ENCODE results near the gene TTLL11. TPM values are rescaled to one million over a fixed set of nuclear protein-coding genes. Genes with fewer than 3 reads are reported as not detected.

TTLL11 gene
- total RNA-seq, 1 experiment from 2014 or later: 1.5 TPM

GRCh38 chr9:121909111-121909510 lies 184.0 kb downstream of the TTLL11 start:
- Histone ChIP-seq H3K27me3 (ENCODE audit: insufficient read depth, low read length) (no peaks in the 10 kb centered on the region), H3K4me1 (ENCODE audit: insufficient read depth, low read length) (no peaks in the 10 kb centered on the region), H4K91ac (ENCODE audit: insufficient read length, low read depth, low read length) (no peak overlapping the region), H3K4ac (ENCODE audit: low read depth, low read length) (no peak overlapping the region), H3K4me2 (ENCODE audit: insufficient read depth, insufficient read length, low read length) (no peak overlapping the region), H3K27ac (ENCODE audit: insufficient read length, low read depth, low read length) (no peak overlapping the region), H3K56ac (ENCODE audit: insufficient read length, low read depth, low read length) (no peak overlapping the region), H4K8ac (replicated peaks; ENCODE audit: insufficient read length, low read depth, low read length) (no peak overlapping the region), H3T11ph (ENCODE audit: low read length) (no peak overlapping the region), H4K20me1 (ENCODE audit: control insufficient read depth, insufficient read depth, insufficient read length) (no peaks in the 10 kb centered on the region), H2BK5ac (ENCODE audit: insufficient read length, low read length) (no peak overlapping the region), H4K5ac (ENCODE audit: insufficient read length, low read depth, low read length) (no peak overlapping the region), H2AFZ (ENCODE audit: low read length) (no peak overlapping the region), H2AK5ac (ENCODE audit: insufficient read length, low read length) (no peak overlapping the region), H2BK20ac (ENCODE audit: low read depth, low read length, poor library complexity, severe bottlenecking) (no peak overlapping the region), H3K23me2 (ENCODE audit: insufficient read length, low read depth, low read length, poor library complexity, severe bottlenecking) (no peaks in the 10 kb centered on the region), H3K23ac (ENCODE audit: insufficient read length, low read depth, low read length) (no peak overlapping the region), H3K79me1 (ENCODE audit: insufficient read depth, low read depth, low read length, poor library complexity, severe bottlenecking) (no peaks in the 10 kb centered on the region), H2BK12ac (ENCODE audit: insufficient read length, low read depth, low read length) (no peak overlapping the region), H3K9ac (ENCODE audit: extremely low read depth, insufficient read length, low read length) (no peak overlapping the region), H3K9me3 (ENCODE audit: control insufficient read depth, low read depth, low read length) (no peaks in the 10 kb centered on the region), H3K14ac (ENCODE audit: insufficient read depth, low read length) (no peak overlapping the region), H2BK15ac (ENCODE audit: low read depth, low read length) (no peak overlapping the region), H3K79me2 (ENCODE audit: insufficient read depth, low read length) (no peaks in the 10 kb centered on the region), H3K18ac (ENCODE audit: insufficient read length, low read depth, low read length) (no peak overlapping the region), H2BK120ac (ENCODE audit: low read depth, low read length, poor library complexity, severe bottlenecking) (no peak overlapping the region)
- 0 out of 4 replicates have a peak, but pooled peaks cover 0 to 6% of the 10 kb centered on the region in 2 experiments for H3K4me1 Mint-ChIP-seq
- H3K27me3 Mint-ChIP-seq (ENCODE audit: low read depth): peaks cover 2% of the 10 kb centered on the region
- no peaks in the 10 kb centered on the region for H3K9me3 Mint-ChIP-seq
- DNase-seq: no peak
- H3K36me3 Mint-ChIP-seq (ENCODE audit: insufficient read depth in 1 of 3, low read depth in 3 of 3): no peaks in the 10 kb centered on the region
- TF ChIP-seq CTCF (conservative IDR thresholded peaks at IDR 0.05): no peak
- no peak overlapping the region for H3K4me3 Mint-ChIP-seq
- WGBS (ENCODE audit: extremely low coverage, insufficient read length, low lambda C conversion rate): no CpG with 5 or more reads among the region's 5 CpGs
- H3K27ac Mint-ChIP-seq: no peak overlapping the region

All from H9 (cell line).